Globus pallidus (tissue), 1 donor: ENCODE measurements around the gene FAM72A.
"Not testable (repeated sequence)": the region's sequence is repeated elsewhere in the genome, so short reads cannot be mapped to it uniquely, and the experiment has no call there.

ENCODE experiments used
- DNase-seq: peaks from one replicate; pipeline ENCODE4 v3.0.0-alpha.2; 2015; ENCODE audit warnings: low spot score

The FAM72A gene

DNA sequence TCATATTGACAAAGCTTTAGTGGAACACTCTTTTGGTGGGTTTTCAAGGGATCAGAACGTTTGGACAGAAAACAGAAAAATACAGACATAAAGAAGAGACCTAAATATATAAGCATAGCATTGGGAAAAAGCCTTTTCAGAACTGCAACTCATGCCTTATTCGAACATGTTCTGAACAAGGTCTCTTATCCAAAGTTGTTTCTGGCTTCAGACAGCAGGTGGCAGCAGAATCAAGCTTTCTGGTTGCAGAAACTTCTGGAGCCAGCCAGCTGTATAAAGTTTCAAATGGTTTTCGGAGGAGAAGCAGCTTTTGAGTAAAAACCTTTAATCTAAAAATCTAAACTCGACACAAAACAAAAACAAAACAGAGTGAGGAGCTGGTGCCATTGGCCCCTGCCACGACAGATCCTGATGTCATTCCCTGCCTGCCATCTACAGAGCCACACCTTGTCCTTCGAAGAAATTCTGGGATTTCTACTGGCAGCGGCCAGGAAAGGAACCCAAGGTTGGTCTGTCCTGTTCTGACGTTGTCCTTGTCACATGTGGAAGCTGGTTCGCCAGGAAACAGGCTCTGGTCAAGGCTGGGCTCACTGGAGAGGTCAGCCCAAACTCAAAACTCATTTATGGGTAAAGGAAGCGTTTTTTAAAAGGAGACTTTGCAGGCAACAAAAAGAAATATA lies 35.1 kb downstream of the FAM72A start:
- not testable (repeated sequence) for DNase-seq

DNA sequence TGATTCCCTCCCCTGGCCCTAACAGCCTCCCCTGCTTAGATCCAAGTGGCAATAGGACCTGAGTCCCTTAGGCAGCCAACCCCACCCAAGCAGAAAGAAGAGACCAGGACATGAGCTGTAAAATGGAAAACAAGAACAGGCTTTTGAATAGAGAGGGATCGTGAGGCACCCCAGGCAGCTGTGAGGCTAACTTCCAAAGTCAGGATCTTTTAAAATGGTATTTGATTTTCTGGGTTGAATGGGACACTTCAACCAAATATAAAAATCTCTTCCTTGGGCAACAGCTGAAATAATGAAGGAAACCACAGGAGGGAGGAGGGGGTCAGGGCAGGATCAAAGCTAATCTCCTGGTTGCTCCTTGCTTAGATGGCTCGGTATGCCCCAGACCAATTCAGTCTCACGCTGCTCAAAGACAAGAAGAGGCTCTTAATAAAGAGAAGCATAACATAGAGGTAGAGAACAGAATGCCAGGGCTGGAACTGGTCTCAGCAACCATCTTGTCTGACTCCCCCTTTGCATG lies 56.8 kb downstream of the FAM72A start:
- no peak for DNase-seq

DNA sequence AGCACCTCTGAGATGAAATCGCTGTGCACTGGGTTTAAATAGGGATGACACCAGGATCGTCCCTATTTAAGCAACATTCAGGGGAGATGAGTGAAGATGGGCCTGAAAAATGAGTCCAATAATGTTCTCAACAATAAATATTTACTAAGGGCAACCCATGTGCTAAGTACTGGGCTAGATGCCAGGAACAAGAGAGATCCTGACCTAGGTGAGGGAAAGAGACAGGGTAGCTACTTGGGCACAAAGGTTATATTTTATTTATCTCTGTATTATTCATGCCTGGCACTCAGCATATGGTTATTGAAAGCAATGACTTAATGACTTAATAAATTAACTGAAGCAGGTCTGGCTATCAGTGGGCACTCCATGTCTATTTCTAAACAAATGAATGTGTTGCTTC lies 58.0 kb downstream of the FAM72A start:
- DNase-seq: no peak

DNA sequence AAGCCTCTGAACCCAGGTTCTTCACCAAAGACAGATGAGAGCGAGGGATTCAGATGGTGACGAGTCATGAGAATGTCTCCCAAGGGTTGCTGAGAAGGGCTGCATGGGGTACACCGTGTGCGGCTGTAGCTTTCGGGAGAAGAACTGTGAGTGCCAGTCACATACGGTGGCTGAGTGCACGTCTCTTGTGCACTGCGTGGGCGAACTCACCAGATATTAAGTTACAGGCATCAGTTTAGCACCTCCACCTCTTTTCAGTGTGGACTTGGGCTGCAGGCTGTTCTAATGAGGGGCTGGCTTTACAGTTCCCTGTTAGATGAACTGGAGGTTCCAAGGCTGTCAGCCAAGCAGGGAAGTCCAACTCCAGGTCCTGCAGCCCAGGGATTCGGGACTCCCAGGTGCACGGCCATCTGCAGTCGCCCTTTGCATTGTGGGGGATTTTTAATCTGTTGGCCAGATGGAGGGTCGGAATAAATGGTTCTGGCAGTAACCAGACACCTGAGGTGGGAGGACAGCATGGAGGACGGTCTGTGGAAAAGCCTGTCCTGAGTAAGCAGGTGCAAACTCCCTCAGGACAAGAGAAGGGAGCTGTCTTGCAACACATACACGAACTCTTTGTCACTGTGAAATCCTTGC lies 59.0 kb downstream of the FAM72A start:
- DNase-seq: no peak

DNA sequence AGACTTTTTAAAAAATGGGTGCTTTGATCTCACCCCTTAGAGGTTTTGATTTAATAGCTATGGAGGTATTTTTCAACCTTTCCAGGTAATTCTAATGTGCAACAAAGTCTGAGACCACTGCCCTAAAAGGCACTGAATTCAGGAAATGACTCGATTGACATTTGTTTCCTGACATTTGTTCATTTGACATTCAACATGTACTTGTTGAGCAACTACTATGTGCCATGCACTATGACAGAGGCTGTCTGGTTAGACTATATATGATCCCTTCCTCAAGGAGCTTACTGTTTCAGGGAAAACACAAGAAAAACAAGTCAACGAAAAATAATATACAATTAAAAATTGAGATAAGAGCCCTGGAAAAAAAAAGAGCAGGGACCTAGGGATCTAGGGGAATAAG lies 59.9 kb downstream of the FAM72A start:
- no peak for DNase-seq

DNA sequence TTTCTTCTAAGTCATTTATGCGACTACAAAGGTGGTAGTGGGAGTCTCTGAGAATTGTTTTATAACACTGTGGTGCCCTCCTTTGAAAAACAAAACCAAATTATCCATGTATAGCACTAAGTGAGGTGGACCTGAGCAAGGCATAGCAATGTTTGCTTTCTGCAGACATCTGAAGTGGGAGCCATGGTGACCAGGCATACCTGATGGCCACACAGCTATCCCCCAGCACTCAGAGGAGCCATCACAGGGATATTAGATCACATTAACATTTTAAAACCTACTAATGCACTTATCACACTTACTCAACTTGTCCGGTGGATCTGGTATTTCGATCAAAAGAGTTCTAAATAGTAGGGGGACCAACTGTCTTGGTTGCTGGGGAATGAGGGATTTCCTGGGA lies 60.6 kb downstream of the FAM72A start:
- no peak for DNase-seq

DNA sequence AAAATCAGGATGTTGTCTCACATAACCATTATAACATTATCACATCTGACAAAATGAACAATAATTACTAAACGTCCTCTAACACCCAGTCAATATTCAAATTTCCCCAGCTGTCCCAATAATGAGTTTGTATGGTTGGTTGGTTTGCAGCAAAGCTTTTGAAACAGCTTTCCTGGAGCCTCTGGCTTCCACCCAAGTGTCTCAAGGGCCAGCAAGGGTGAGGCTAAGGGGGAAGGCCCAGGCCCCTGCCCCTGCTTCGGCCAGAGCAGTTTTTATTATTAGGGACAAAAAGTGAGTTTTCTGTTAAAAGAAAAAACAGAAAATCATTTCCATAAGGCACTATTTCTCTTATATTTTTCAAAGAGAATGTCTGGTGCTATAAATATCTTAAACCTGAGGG lies 66.4 kb downstream of the FAM72A start:
- DNase-seq: no peak
